PC-9 (cell line): ENCODE results near the gene ACOT4.
"Not testable (repeated sequence)": the region's sequence is repeated elsewhere in the genome, so short reads cannot be mapped to it uniquely, and the experiment has no call there.

Experiments
- CTCF ChIP-seq: fragments of 200-600 bp; sonication (generic); conservative IDR thresholded peaks from 2 replicates; pipeline ENCODE4 v1.6.1; 2017; ENCODE audit warnings: mixed run types, antibody characterized with exemption, mild to moderate bottlenecking, moderate library complexity
- EZH2 ChIP-seq: fragments of 200-600 bp; sonication (generic); IDR thresholded peaks from 2 replicates; pipeline ENCODE4 v1.8.0; 2017; ENCODE audit warnings: antibody characterized with exemption, low read depth

GRCh38 chr14:73562256-73562655, 29.4 kb upstream of the ACOT4 start:
- TF ChIP-seq CTCF, EZH2: not testable (repeated sequence)
